NB4 (cell line): ENCODE data around the gene KATNBL1.

Experiments used
- DNase-seq: peaks from one replicate; pipeline ENCODE4 v3.0.0; 2010; ENCODE audit warnings: low read depth
- H3K4me3 ChIP-seq: one replicate; pipeline ENCODE4 v1.5.1; 2011; ENCODE audit warnings: mild to moderate bottlenecking, low read depth, low read length, moderate library complexity
- MAX ChIP-seq: IDR thresholded peaks from 2 replicates; pipeline ENCODE4 v1.6.1; 2011; ENCODE audit warnings: low read depth, low read length
- MYC ChIP-seq: IDR thresholded peaks from 2 replicates; pipeline ENCODE4 v1.6.1; 2011; ENCODE audit warnings: low read depth, low read length
- POLR2A ChIP-seq: IDR thresholded peaks from 2 replicates; pipeline ENCODE4 v1.6.1; 2011; ENCODE audit warnings: mild to moderate bottlenecking; ENCODE audit not compliant: insufficient read length; ENCODE audit errors: extremely low read depth
- TF ChIP-seq, protein P1 (sequence below): IDR thresholded peaks from one replicate; pipeline ENCODE4 v1.5.1; 2012; ENCODE audit warnings: low read depth, low read length

The KATNBL1 gene

DNA sequence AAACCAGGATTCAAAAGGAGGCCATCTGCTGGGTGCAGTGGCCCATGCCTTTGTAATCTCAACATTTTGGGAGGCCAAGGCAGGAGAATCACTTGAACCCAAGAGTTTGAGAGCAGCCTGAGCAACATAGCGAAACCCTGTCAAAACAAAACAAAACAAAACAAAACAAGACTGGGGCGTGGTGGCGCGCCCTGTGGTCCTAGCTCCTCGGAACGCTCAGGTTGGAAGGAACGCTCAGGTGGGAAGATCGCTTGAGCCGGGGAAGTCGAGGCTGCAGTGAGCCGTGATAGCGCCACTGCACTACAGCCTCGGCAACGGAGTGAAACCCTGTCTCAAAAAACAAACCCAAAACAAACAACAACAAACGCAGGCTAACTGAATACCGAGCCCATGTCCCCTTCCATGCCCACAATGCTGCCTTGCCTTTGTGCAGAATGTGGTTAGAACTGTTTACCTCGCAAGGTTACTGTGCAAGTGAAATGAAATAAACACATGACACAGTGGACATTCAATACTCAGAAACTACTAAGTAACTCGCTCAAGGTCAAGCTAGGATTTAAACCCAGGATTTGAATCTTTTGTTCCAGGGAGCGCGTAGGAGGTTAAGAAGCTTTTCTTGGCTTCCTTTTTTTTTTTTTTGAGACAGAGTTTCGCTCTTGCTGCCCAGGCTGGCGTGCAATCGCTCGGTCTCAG is 14.2 kb upstream of the KATNBL1 start:
- peak; percentile 40 for DNase-seq
- no peak for TF ChIP-seq MYC
- TF ChIP-seq, protein P1, sequence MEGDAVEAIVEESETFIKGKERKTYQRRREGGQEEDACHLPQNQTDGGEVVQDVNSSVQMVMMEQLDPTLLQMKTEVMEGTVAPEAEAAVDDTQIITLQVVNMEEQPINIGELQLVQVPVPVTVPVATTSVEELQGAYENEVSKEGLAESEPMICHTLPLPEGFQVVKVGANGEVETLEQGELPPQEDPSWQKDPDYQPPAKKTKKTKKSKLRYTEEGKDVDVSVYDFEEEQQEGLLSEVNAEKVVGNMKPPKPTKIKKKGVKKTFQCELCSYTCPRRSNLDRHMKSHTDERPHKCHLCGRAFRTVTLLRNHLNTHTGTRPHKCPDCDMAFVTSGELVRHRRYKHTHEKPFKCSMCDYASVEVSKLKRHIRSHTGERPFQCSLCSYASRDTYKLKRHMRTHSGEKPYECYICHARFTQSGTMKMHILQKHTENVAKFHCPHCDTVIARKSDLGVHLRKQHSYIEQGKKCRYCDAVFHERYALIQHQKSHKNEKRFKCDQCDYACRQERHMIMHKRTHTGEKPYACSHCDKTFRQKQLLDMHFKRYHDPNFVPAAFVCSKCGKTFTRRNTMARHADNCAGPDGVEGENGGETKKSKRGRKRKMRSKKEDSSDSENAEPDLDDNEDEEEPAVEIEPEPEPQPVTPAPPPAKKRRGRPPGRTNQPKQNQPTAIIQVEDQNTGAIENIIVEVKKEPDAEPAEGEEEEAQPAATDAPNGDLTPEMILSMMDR = no peak
- TF ChIP-seq MAX = no peak
- no peak for TF ChIP-seq POLR2A
- peak overlapping the region; percentile 98 for H3K4me3 ChIP-seq

DNA sequence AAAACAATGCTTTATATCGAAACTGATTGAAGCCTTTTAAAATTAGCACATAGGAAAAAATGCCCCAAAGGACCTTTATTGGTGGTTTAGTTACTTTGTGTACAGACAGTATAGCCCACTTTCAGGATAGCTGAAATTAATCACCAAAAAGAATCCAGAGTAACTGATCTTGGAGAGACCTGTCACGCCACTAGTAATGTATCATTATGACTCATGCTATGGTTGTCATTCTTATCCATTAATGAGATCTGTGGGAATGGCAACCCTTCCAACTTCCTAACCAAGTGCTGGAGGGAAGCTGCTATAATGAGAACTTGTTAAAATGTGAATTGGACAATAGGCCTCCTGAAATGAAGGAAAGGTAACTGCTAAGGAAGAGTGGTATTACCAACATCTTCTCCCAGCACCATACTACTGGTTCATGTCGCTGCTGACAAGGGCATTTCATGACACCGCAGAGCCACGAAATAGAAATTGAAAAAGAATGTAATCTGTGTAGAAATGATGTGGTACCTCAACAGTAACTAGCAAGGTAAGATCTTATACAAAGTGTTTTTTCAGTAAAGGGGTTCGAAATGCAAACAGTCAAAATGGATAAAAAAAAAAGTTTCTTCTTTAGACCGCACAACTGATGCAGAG is 7.8 kb upstream of the KATNBL1 start:
- TF ChIP-seq POLR2A = no peak
- no peak for TF ChIP-seq MAX
- no peak for TF ChIP-seq MYC
- TF ChIP-seq, protein P1 = no peak
- H3K4me3 ChIP-seq = no peak overlapping the region
- no peak for DNase-seq

- no peak overlapping the region for H3K4me3 ChIP-seq
- TF ChIP-seq POLR2A = no peak
- TF ChIP-seq, protein P1 = no peak
- TF ChIP-seq MYC = no peak
- TF ChIP-seq MAX = no peak
- DNase-seq = no peak
Observed at GRCh38 chr15:34216527-34217270, 6.8 kb upstream of the KATNBL1 start.

DNA sequence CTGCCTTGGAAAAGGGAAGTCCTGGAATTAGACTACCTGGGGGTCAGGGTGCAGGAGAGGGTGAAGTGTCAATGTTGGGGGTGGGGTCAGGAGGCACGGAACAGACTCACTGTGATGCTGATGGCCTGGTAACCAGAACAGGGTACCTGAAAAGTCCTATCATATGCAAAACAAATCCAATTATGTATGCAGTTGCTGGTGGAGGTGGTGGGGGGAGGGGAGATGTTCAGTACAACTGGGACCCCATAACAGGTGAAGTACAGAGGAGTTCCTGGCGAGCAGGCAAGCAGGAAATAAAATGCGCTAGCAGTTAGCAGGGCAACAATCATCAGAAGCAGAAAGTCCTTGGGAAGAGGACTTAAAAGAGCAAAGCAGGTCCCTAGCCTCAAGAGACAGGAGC is 4.2 kb upstream of the KATNBL1 start:
- no peak overlapping the region for H3K4me3 ChIP-seq
- DNase-seq = no peak
- no peak for TF ChIP-seq MYC
- TF ChIP-seq POLR2A = no peak
- TF ChIP-seq, protein P1 = no peak
- TF ChIP-seq MAX = no peak

GRCh38 chr15:34213690-34214089 is 3.8 kb upstream of the KATNBL1 start:
- no peak for DNase-seq
- H3K4me3 ChIP-seq = no peak overlapping the region
- TF ChIP-seq POLR2A = no peak
- no peak for TF ChIP-seq MAX
- TF ChIP-seq MYC = no peak
- TF ChIP-seq, protein P1 = no peak
